Kidney epithelial cell (primary cell): Measurements from ENCODE around the gene ATP6V0A1. TPM values are rescaled to one million over a fixed set of nuclear protein-coding genes. Genes with fewer than 3 reads are reported as not detected.
"Not testable (repeated sequence)": the region's sequence is repeated elsewhere in the genome, so short reads cannot be mapped to it uniquely, and the experiment has no call there.

Experiments used
- DNase-seq: peaks from one replicate; pipeline ENCODE4 v3.0.0-alpha.2; 2010; ENCODE audit warnings: low read depth
- H3K27me3 ChIP-seq: 2 replicates; pipeline ENCODE4 v1.6.0; 2011; ENCODE audit warnings: low read length; ENCODE audit not compliant: control insufficient read depth, insufficient read depth
- H3K36me3 ChIP-seq: 2 replicates; pipeline ENCODE4 v1.5.1; 2011; ENCODE audit warnings: low read length; ENCODE audit not compliant: control insufficient read depth, insufficient read depth
- H3K4me3 ChIP-seq: 2 replicates; pipeline ENCODE4 v1.5.1; 2011; ENCODE audit warnings: low read depth, mild to moderate bottlenecking, control low read depth, low read length
- CTCF ChIP-seq: IDR thresholded peaks from 2 replicates; pipeline ENCODE4 v1.5.1; 2011; ENCODE audit warnings: mild to moderate bottlenecking, moderate library complexity, low read length, control low read depth, inconsistent platforms; ENCODE audit not compliant: insufficient read depth, poor library complexity, severe bottlenecking
- total RNA-seq: library from RNA; depleted of rRNA; stranded (reverse); fragments of >200 nt; gene quantifications from 2 replicates; pipeline ENCODE4 v1.2.3, GENCODE V29; 2015

ATP6V0A1 gene
- total RNA-seq, 1 donor from 2014 or later = 46.4 TPM

- Histone ChIP-seq H3K4me3 (no peak overlapping the region), H3K36me3 (peaks cover 1% of the 10 kb centered on the region), H3K27me3 (no peaks in the 10 kb centered on the region)
- DNase-seq = no peak
- TF ChIP-seq CTCF = no peak
Observed at GRCh38 chr17:42543190-42544079, 84.8 kb downstream of the ATP6V0A1 start.

GRCh38 chr17:42544874-42545283 lies 86.2 kb downstream of the ATP6V0A1 start:
- no peaks in the 10 kb centered on the region for H3K27me3 ChIP-seq
- TF ChIP-seq CTCF = no peak

GRCh38 chr17:42545755-42546505 lies 87.3 kb downstream of the ATP6V0A1 start:
- H3K27me3 ChIP-seq, H3K4me3 ChIP-seq, H3K36me3 ChIP-seq, DNase-seq: not testable (repeated sequence)

More at GRCh38 chr17:42544874-42545283, 86.2 kb downstream of the ATP6V0A1 start:
- Histone ChIP-seq H3K4me3 (no peak overlapping the region), H3K36me3 (peaks cover 1% of the 10 kb centered on the region)
- DNase-seq = no peak

- DNase-seq = no peak
- TF ChIP-seq CTCF = no peak
- H3K27me3 ChIP-seq = no peaks in the 10 kb centered on the region
- H3K36me3 ChIP-seq = peaks cover 1% of the 10 kb centered on the region
- no peak overlapping the region for H3K4me3 ChIP-seq
Observed at GRCh38 chr17:42547001-42547461, 88.4 kb downstream of the ATP6V0A1 start.

GRCh38 chr17:42547698-42548069 lies 89.0 kb downstream of the ATP6V0A1 start:
- Histone ChIP-seq H3K4me3 (no peak overlapping the region), H3K36me3 (peaks cover under 1% of the 10 kb centered on the region), H3K27me3 (no peaks in the 10 kb centered on the region)
- no peak for TF ChIP-seq CTCF
- no peak for DNase-seq
